ENCODE results near the gene SOX13.
A peak's percentile ranks its signal among the peaks of the same experiment; 100 is the strongest.

- TF ChIP-seq, protein P1, sequence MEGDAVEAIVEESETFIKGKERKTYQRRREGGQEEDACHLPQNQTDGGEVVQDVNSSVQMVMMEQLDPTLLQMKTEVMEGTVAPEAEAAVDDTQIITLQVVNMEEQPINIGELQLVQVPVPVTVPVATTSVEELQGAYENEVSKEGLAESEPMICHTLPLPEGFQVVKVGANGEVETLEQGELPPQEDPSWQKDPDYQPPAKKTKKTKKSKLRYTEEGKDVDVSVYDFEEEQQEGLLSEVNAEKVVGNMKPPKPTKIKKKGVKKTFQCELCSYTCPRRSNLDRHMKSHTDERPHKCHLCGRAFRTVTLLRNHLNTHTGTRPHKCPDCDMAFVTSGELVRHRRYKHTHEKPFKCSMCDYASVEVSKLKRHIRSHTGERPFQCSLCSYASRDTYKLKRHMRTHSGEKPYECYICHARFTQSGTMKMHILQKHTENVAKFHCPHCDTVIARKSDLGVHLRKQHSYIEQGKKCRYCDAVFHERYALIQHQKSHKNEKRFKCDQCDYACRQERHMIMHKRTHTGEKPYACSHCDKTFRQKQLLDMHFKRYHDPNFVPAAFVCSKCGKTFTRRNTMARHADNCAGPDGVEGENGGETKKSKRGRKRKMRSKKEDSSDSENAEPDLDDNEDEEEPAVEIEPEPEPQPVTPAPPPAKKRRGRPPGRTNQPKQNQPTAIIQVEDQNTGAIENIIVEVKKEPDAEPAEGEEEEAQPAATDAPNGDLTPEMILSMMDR (IDR thresholded peaks at IDR 0.05) = peak in 1 of 3 donors; percentile 5
- no peak for TF ChIP-seq POLR2A (IDR thresholded peaks at IDR 0.05)
- TF ChIP-seq EP300 (IDR thresholded peaks at IDR 0.05) = no peak
Observed at GRCh38 chr1:204150702-204151551, 78.0 kb downstream of the SOX13 start.
